DMS153 treated with DMSO at 0.1 percent for 48 hours (cell line): ENCODE measurements around the gene GAA.
A peak's percentile ranks its signal among the peaks of the same experiment; 100 is the strongest.

Source experiments
- DNase-seq: peaks from one replicate; lab custom pipeline; 2025; ENCODE audit not compliant: unreplicated experiment; lab: John Stamatoyannopoulos, UW

The GAA gene

DNA sequence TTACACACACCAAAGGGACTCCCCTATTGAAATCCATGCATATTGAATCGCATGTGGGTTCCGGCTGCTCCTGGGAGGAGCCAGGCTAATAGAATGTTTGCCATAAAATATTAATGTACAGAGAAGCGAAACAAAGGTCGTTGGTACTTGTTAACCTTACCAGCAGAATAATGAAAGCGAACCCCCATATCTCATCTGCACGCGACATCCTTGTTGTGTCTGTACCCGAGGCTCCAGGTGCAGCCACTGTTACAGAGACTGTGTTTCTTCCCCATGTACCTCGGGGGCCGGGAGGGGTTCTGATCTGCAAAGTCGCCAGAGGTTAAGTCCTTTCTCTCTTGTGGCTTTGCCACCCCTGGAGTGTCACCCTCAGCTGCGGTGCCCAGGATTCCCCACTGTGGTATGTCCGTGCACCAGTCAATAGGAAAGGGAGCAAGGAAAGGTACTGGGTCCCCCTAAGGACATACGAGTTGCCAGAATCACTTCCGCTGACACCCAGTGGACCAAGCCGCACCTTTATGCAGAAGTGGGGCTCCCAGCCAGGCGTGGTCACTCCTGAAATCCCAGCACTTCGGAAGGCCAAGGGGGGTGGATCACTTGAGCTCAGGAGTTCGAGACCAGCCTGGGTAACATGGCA lies 2.2 kb downstream of the GAA start:
- no peak for DNase-seq

DNA sequence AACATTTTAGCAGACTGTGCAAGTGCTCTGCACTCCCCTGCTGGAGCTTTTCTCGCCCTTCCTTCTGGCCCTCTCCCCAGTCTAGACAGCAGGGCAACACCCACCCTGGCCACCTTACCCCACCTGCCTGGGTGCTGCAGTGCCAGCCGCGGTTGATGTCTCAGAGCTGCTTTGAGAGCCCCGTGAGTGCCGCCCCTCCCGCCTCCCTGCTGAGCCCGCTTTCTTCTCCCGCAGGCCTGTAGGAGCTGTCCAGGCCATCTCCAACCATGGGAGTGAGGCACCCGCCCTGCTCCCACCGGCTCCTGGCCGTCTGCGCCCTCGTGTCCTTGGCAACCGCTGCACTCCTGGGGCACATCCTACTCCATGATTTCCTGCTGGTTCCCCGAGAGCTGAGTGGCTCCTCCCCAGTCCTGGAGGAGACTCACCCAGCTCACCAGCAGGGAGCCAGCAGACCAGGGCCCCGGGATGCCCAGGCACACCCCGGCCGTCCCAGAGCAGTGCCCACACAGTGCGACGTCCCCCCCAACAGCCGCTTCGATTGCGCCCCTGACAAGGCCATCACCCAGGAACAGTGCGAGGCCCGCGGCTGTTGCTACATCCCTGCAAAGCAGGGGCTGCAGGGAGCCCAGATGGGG lies 3.1 kb downstream of the GAA start:
- peak; percentile 57 for DNase-seq

DNA sequence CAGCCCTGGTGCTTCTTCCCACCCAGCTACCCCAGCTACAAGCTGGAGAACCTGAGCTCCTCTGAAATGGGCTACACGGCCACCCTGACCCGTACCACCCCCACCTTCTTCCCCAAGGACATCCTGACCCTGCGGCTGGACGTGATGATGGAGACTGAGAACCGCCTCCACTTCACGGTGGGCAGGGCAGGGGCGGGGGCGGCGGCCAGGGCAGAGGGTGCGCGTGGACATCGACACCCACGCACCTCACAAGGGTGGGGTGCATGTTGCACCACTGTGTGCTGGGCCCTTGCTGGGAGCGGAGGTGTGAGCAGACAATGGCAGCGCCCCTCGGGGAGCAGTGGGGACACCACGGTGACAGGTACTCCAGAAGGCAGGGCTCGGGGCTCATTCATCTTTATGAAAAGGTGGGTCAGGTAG lies 3.6 kb downstream of the GAA start:
- no peak for DNase-seq

DNA sequence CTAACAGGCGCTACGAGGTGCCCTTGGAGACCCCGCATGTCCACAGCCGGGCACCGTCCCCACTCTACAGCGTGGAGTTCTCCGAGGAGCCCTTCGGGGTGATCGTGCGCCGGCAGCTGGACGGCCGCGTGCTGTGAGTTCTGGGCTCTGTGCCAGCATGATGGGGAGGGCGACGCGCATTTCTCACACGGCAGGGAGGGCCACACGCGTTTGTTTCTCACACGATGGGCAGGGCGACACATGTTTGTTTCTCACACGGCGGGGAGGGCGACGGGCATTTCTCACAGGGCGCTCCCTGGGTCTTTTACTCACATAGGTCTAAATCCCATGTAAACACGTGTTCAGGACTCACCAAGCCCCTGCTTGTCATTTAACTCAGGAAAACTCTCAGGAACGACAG lies 4.4 kb downstream of the GAA start:
- DNase-seq: peak; percentile 27

DNA sequence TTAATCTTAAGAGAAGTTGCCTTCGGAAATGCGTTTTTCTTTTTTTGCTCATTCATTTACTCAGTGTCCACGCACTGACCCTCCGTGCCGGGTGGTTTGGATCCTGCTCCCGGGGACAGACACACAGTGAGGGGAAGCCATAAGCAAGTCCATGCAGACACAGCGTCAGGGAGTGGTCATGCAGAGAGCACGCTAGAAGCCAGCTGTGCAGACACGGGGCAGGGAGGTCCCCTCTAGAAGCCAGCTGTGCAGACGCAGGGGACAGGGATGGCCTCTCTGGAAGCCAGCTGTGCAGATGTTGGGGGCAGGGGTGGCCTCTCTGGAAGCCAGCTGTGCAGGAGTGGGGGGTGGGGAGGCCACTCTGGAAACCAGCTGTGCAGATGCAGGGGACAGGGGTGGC lies 4.8 kb downstream of the GAA start:
- no peak for DNase-seq

DNA sequence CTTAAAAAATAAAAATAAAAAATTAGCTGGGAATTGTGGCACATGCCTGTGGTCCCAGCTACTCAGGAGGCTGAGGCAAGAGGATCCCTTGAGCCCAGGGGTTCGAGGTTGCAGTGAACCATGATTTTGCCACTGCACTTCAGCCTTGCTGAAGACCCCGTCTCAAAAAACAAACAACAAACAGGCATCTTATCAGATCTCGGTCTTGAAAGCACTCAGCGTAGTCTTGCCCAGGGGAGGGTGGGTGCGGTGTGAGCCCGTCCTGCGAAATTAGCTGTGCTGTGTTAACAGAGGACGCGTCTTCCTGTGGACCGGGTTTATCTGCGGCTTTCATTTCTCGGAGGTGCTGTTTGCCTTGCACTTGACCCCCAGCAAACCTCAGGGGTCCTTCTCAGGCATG lies 5.4 kb downstream of the GAA start:
- no peak for DNase-seq

DNA sequence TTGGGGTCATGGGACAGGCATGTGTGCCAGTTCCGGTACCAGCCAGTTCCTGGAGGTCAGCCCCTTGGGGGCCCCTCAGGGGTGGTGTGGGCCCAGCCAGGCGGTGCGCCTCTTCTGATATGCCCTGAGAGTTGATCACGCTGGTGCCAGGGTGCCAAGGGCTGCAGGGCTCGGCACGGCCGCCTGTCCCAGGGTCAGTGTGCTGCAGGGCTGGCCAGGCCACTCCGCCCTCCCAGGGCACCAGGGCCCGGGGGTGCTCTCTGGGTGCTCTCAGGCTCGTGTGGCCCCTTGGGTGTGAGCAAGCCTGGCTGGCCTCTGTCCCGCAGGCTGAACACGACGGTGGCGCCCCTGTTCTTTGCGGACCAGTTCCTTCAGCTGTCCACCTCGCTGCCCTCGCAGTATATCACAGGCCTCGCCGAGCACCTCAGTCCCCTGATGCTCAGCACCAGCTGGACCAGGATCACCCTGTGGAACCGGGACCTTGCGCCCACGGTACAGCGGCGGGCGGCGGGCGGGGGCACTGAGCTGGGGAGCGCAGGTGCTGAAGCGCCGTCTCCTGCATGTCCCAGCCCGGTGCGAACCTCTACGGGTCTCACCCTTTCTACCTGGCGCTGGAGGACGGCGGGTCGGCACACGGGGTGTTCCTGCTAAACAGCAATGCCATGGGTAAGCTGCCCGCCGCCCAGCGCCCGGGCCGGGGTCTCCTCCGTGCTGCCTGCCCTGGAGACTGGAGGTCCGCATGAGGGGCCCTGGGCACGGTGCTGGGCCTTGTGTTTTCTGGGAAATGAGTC lies 6.0 kb downstream of the GAA start:
- no peak for DNase-seq

DNA sequence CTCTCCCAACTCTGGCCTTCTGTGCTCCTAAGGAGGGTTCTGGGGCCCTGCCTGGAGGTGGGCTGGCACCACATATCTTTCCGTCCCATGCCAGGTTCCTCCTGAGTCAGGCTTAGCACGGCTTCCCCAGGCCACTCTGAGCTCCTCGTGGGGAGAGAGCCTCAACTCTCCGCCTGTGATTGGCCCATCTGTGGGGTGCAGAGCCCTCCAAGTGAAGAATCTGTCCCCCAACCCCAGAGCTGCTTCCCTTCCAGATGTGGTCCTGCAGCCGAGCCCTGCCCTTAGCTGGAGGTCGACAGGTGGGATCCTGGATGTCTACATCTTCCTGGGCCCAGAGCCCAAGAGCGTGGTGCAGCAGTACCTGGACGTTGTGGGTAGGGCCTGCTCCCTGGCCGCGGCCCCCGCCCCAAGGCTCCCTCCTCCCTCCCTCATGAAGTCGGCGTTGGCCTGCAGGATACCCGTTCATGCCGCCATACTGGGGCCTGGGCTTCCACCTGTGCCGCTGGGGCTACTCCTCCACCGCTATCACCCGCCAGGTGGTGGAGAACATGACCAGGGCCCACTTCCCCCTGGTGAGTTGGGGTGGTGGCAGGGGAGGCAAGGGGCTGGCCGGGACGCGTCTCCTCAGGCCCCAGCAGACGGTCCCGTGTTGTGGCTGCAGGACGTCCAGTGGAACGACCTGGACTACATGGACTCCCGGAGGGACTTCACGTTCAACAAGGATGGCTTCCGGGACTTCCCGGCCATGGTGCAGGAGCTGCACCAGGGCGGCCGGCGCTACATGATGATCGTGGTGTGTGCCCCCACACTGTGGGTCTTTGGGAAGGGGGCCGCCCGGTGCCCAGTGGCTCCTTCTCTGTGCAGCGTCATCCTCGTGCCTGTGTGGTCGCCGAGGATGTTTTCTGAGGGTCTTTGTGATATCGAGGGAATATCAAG lies 6.9 kb downstream of the GAA start:
- DNase-seq: no peak

DNA sequence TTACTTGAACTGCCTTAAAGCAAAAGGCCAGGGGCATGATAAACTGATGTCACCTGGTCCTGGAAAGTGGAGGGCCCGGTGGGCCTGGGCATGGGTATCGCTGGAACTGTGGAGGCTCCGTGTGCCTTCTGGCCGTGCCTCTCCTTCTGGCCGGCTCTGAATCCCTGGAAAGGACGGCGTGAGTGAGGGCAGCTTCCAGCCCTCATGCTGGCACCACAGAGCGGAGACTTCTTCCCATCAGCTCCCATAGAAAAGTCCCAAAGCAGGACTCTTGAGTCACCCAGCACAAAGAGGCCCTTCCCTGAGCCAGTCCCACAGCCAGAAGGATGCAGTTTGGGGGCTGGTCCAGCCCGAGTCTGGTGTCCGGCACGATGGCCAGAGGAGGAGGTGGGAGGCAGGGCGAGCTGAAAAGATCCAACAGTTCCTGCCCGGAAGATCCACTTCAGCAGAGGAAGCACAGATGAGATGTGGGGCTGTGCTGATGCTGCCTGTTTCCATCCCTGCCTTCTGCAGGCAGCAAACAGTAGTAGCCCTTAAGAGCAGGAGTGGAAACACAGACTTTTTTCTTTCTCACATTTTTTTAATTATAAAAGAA lies 7.8 kb downstream of the GAA start:
- DNase-seq: peak; percentile 90

DNA sequence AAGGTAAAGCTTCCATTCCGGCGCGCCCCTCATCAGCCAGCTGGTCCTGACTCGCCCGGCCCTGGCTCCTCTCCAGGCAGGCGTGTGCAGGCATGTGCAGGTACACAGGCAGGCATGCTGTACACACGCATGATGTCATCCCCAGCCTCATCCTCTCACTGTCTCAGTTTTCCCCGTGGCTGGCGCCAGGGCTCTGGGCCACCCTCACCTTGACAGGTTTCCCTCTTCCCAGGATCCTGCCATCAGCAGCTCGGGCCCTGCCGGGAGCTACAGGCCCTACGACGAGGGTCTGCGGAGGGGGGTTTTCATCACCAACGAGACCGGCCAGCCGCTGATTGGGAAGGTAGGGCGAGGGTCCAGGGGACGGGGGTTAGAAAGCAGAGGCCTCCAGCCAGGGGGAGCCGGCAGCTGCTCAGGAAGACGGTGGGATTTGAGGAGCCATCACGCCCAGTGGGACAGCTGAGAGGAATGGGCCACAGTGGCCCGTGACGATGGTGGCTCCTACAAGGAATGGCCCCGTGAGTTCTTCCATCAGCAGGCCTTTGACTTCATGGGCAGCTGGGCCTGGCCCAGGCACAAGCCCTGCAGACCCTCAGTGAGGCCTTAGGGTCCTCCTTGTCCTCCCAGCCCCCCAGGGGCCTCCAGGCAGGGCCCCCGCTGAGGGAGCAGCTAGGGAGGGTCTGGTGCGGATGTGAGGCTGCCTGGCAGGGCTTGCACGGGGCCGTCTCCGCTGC lies 8.5 kb downstream of the GAA start:
- peak; percentile 90 for DNase-seq

DNA sequence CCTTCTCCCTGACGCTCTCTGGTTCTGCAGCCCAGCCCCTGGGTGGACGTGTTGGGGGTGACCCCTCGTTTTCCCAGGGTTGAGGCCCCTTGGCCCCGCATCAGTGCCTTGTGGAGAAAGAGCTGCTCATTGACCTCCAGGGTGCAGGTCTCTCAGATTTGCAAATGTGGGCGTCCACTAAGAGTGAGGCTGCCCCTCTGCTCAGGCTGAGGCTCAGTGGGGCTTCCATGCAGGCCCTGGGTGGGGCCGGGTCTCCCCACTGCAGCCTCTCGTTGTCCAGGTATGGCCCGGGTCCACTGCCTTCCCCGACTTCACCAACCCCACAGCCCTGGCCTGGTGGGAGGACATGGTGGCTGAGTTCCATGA lies 9.0 kb downstream of the GAA start:
- DNase-seq: no peak

DNA sequence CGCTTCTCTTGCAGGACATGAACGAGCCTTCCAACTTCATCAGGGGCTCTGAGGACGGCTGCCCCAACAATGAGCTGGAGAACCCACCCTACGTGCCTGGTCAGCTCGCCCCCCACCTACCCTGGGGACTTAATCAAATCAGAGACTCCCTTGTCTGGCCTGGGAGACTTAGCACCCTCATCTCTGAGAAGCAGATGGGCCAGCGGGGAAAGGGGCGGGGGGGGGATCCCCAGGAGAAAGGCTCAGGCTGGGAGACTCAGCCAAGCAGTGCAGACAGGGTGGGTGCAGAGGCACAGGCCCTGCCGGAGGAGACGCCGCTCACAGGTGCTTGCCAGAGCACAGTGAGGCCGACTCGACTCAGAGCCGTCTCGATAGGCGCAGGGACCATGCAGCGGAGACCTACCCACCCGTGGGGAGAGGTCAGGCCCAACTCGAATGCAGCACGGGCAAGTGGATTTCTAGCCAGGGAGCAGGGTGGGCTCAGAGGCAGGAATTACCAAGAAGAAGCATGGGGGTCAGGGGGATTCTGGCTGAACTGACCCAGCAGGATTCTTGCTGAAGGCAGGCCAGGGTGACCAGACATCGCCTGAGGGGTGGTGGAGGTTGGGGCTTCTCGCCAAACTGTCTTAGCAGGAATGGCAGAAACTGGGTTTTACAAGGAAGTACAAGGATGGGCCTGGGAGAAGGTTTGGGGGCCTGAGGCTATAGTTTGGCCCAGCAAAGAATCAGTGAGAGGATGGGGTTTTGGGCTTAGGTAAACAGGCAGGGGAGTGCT lies 9.7 kb downstream of the GAA start:
- DNase-seq: no peak

DNA sequence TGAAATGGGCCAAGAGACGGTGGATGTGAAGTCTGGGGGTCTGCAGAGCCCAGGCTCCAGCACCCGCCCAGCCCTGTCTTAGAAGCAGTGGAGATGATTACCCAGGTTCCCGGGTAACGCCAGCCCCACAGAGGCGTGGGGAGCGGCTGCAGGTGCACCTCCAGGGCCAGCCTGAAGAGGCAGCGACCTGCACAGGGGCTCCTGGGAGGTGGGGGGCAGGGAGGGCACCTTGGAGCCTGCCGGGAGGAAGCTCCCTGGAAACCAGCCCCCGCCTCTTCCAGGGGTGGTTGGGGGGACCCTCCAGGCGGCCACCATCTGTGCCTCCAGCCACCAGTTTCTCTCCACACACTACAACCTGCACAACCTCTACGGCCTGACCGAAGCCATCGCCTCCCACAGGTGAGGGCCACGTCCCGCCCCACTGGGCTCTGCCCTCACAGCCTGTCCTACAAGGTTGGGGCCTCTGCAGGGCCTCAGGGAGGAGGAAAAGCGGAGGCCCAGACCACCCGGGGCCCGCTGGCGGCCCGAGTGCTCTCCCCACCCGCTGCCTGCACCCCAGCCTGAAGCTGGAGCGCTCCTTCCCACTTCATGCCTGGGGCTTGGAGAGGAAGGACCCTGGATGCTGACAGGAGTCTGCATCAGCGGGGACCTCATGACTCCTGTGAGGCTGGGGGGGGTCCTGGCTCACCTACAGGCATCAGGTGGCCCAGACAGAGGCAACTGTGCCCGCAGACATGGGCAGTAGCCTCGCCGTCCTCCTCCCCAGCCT lies 10.5 kb downstream of the GAA start:
- no peak for DNase-seq

DNA sequence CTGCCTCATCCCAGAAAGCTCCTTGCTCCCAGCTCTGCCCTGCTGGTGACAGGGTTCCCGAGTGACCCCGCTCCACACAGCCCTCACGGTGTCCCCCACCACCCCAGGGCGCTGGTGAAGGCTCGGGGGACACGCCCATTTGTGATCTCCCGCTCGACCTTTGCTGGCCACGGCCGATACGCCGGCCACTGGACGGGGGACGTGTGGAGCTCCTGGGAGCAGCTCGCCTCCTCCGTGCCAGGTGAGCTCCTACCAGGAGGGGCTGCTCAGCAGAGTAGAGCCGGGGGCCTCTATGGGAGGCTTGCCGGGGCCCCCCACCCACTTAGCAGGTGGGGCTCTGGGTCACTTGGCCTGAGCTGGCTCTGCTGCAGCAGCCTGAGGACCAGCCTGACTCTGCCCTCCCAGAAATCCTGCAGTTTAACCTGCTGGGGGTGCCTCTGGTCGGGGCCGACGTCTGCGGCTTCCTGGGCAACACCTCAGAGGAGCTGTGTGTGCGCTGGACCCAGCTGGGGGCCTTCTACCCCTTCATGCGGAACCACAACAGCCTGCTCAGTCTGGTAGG lies 11.2 kb downstream of the GAA start:
- DNase-seq: no peak

DNA sequence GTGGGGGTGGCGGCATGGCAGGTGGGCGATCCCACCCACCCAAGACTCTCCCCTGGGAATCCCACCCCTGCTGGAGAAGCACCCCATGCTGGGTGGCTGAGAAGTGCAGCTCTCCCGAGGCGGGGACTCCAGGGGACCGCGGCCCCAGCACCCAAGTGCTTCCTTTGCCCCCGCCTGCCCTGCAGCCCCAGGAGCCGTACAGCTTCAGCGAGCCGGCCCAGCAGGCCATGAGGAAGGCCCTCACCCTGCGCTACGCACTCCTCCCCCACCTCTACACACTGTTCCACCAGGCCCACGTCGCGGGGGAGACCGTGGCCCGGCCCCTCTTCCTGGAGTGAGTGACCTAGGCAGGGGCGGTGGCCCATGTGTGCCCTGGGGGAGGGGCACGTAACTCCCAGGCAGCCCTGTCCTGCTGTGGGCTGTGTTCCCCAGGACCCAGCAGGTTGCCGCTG lies 11.7 kb downstream of the GAA start:
- DNase-seq: no peak

DNA sequence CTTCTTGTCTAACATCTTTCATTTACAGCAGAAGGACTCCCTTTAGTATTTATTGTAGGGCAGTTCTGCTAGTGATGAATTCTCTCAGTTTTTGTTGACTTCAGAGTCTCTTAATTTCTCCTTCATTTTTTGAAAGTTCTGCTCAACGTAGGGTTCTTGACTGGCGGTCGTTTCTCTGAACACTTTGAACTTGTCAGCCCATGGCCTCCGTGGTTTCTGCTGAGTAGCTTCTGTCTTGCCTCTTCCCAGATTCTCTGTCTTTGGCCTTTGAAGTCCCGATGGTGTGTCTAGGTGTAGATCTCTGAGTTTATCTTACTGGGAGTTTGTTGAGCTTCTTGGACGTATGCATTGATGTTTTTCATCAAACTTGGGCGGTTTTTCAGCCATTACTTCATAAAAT lies 13.4 kb downstream of the GAA start:
- no peak for DNase-seq

DNA sequence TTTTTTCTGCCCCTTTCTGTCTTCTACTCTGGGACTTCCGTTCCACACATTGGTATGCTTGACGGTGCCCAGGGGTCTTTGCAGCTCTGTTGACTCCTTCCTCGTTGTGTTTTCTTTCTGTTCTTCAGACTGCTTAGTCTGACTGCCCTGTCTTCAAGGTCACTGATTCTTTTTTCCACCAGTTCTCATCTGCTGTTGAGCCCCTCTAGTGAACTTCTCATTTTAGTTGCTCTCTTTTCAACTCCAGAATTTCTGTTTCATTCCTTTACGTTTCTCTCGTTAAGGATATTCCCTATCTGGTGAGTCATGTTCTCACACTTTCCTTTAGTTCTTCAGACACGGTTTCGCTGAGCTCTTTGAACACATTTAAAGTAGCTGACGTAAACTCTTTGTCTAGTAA lies 13.8 kb downstream of the GAA start:
- DNase-seq: no peak

DNA sequence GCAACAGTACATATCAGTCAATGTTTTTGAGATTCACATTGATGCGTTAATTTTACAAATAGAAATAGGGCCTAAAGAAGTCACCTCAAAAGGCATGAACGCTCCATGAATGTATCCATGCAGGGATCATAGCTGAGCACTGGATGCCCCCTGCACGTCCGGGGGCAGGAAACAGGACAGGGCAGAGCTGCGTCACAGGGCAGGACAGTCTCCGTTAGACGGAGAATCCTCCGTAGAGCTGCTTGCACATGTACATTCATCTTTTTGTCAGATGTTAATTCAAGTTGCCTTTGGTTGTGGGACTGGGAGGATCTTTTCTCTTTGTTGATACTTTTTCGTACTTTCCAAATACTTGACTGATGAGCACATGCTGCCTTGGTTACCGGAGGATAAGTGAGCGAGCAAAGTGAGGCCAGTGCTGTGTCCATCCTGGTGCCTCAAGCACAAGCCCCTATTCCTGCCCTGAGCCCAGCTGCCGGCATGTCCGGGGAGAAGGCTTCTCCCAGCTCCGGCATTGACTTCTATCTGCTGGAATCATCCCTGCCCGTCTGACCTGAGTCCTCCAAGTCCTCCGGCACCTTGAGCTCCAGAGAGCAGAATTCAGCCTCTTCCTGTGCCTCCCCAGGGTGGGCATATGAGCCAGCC lies 15.0 kb downstream of the GAA start:
- no peak for DNase-seq
